PFSK-1 (cell line): ENCODE data around the gene KIAA0232.

ENCODE experiments used
- FOXP2 ChIP-seq: optimal IDR thresholded peaks from 2 replicates; pipeline ENCODE3; 2011; ENCODE audit warnings: borderline replicate concordance, control low read depth, inconsistent platforms; ENCODE audit not compliant: insufficient read depth; ENCODE audit errors: extremely low read length, extremely low read depth
- POLR2AphosphoS5 ChIP-seq: IDR thresholded peaks from 2 replicates; pipeline ENCODE4 v1.6.1; 2012; ENCODE audit warnings: low read depth, mild to moderate bottlenecking, control low read depth, low read length, moderate library complexity
- SIN3A ChIP-seq: IDR thresholded peaks from 2 replicates; pipeline ENCODE4 v1.6.1; 2012; ENCODE audit warnings: mild to moderate bottlenecking, low read length, moderate library complexity, borderline replicate concordance; ENCODE audit not compliant: insufficient read depth
- TAF1 ChIP-seq: IDR thresholded peaks from 2 replicates; pipeline ENCODE4 v1.6.1; 2012; ENCODE audit warnings: low read length, control low read depth, borderline replicate concordance; ENCODE audit not compliant: insufficient read depth
- TF ChIP-seq, protein P1 (sequence below), 2 experiments: IDR thresholded peaks; 2 replicates each; pipeline versions ENCODE4 v1.6.1 to v1.8.0; 2011 to 2012; ENCODE audit warnings: low read depth in 2 of 2, low read length in 2 of 2, control low read depth in 1 of 2, inconsistent platforms in 1 of 2, mild to moderate bottlenecking in 1 of 2, moderate library complexity in 1 of 2; ENCODE audit not compliant: insufficient read depth in 1 of 2

Gene KIAA0232

DNA sequence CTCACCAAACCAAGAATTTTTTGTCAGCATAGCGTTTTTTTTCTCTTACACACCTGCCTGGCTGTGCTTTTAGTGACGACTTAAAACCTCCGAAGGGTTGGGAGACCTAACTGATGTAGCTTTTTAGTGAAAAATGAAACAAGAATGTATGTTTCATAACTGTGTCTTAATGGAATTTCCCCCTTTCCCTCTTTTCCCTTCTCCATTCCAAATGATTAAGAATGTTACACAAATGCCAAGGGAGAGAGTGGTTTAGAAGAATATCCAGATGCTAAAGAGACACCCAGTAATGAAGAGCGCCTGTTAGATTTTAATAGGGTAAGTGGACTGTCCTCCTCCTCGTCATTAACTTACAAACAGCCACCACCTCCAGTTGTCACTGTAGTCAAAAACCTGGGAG lies 93.9 kb downstream of the KIAA0232 start:
- TF ChIP-seq TAF1: no peak
- TF ChIP-seq FOXP2: no peak
- TF ChIP-seq, protein P1, sequence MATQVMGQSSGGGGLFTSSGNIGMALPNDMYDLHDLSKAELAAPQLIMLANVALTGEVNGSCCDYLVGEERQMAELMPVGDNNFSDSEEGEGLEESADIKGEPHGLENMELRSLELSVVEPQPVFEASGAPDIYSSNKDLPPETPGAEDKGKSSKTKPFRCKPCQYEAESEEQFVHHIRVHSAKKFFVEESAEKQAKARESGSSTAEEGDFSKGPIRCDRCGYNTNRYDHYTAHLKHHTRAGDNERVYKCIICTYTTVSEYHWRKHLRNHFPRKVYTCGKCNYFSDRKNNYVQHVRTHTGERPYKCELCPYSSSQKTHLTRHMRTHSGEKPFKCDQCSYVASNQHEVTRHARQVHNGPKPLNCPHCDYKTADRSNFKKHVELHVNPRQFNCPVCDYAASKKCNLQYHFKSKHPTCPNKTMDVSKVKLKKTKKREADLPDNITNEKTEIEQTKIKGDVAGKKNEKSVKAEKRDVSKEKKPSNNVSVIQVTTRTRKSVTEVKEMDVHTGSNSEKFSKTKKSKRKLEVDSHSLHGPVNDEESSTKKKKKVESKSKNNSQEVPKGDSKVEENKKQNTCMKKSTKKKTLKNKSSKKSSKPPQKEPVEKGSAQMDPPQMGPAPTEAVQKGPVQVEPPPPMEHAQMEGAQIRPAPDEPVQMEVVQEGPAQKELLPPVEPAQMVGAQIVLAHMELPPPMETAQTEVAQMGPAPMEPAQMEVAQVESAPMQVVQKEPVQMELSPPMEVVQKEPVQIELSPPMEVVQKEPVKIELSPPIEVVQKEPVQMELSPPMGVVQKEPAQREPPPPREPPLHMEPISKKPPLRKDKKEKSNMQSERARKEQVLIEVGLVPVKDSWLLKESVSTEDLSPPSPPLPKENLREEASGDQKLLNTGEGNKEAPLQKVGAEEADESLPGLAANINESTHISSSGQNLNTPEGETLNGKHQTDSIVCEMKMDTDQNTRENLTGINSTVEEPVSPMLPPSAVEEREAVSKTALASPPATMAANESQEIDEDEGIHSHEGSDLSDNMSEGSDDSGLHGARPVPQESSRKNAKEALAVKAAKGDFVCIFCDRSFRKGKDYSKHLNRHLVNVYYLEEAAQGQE (IDR thresholded peaks at IDR 0.05; ENCODE audit: insufficient read depth in 1 of 2, low read depth in 2 of 2, low read length in 2 of 2): no peak
- TF ChIP-seq SIN3A: no peak
- no peak for TF ChIP-seq POLR2AphosphoS5

DNA sequence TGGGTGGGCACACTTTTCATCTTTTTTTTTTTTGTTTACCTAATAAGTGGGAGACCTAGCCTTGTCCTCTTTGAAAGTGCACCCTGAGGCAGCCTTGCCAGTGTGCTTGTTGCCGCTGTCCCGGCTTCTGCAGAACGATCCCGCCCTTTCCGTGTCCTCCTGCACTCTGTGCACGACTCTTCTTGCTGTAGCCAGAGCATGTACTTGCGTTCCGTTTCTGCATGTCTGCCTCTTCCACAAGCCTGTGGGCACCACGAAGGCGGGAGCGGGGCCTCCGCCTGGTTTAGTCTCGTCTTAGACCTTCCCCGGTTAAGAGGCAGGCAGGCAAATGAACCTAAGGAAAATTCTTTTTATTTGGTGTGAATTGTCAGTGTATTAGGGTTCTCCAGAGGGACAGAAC lies 94.5 kb downstream of the KIAA0232 start:
- TF ChIP-seq, protein P1 (IDR thresholded peaks at IDR 0.05; ENCODE audit: insufficient read depth in 1 of 2, low read depth in 2 of 2, low read length in 2 of 2): no peak
- TF ChIP-seq POLR2AphosphoS5 (no peak), FOXP2 (no peak), SIN3A (no peak), TAF1 (no peak)

DNA sequence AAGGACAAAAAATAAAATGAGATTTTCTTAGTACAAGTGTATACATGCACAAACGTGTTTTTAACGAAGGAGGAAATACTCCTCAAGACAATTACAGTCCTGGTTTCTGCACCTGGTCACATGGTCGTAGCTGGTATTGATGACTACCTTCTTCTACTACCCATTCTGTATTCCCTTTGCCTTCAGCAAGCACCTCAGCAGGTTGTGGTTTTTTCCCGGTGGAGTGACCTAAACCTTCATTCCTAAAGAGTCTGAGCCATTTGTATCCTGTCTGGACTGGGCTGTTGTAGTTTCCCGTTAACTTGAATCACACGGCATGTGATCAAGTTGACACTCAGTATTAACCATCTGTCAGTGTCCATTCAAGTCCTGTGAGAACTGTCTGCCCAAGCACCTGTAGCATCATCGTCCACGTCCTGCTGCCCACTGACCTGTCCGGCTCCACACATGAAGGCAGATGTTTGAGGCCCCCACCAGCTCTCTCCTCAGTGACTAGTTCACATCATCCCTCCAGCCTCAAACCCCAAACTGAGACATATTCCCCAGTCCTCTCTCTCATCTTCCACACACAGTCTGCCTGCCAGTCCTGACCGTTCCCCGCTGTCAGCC lies 96.0 kb downstream of the KIAA0232 start:
- TF ChIP-seq POLR2AphosphoS5: no peak
- TF ChIP-seq FOXP2: no peak
- TF ChIP-seq, protein P1 (IDR thresholded peaks at IDR 0.05; ENCODE audit: insufficient read depth in 1 of 2, low read depth in 2 of 2, low read length in 2 of 2): no peak
- no peak for TF ChIP-seq TAF1
- TF ChIP-seq SIN3A: no peak

DNA sequence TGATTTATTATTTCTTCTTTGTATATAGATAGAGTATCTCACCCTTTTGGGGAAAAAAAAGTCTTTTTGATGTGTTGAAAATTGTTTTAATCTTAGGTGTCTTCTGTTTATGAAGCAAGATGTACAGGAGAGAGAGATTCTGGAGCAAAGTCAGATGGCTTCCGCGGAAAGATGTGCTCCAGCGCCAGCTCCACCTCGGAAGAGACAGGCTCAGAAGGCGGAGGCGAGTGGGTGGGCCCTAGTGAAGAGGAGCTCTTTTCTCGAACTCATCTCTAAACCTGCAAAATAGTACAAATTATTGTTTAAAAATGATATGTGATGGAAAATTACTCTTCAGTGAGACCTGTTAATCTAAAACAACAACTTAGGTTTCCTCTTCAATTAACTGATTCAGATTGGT lies 98.2 kb downstream of the KIAA0232 start:
- TF ChIP-seq, protein P1 (IDR thresholded peaks at IDR 0.05; ENCODE audit: insufficient read depth in 1 of 2, low read depth in 2 of 2, low read length in 2 of 2): no peak
- TF ChIP-seq SIN3A: no peak
- no peak for TF ChIP-seq TAF1
- TF ChIP-seq FOXP2: no peak
- TF ChIP-seq POLR2AphosphoS5: no peak
